ENCODE data around the gene ARHGEF12.
A peak's percentile ranks its signal among the peaks of the same experiment; 100 is the strongest.
"Not testable (repeated sequence)": the region's sequence is repeated elsewhere in the genome, so short reads cannot be mapped to it uniquely, and the experiment has no call there.

The ARHGEF12 gene

DNA sequence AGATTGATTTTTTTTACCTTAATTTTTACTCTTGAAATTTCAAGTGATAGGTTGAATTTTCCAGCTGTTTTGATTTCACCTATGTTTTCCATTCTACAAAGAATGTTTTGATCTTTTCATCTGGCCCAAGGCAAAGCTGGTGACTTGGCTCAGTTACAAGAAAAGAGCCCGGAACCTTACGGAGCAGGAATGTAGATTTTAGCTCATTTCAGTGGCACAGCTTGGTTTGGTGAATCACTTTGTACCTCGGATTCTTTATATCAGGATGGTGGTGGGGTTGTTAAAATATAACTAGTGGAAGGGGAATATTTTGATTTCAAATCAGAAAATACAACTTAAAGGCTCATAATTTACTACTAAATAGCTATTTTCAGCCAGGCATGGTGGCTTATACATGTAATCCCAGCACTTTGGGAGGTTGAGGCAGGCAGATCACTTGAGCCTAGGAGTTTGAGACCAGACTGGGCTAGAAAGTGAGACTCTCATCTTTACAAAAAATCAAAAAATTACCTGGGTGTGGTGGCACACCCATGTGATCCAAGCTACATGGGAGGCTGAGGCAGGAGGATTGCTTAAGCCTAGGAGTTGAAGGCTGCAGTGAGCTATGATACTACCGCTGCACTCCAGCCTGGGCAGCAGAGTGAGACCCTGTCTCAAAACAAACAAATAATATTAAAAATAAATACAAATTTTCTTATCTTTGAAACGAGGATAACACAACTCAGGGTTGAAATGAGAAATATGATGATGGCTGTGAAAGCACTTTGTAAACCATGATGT, 166.0 kb downstream of the ARHGEF12 start:
- DNase-seq = no peak

DNA sequence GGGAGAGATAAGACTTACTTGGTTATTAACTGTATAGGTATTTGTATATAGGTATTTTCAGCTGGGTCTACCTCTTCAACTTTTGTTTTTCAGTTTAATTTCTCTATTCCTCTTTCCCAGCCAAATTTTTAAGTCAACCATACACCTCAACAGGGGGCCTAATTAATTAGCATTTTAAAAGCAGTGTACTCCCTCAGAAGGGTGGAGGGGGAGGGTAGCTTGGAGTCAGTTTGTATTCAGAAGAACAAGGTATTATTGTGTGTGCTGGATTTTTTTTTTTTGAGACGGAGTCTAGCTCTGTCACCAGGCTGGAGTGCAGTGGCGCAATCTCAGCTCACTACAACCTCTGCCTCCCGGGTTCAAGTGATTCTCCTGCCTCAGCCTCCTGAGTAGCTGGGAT, 167.3 kb downstream of the ARHGEF12 start:
- DNase-seq = not testable (repeated sequence)

DNA sequence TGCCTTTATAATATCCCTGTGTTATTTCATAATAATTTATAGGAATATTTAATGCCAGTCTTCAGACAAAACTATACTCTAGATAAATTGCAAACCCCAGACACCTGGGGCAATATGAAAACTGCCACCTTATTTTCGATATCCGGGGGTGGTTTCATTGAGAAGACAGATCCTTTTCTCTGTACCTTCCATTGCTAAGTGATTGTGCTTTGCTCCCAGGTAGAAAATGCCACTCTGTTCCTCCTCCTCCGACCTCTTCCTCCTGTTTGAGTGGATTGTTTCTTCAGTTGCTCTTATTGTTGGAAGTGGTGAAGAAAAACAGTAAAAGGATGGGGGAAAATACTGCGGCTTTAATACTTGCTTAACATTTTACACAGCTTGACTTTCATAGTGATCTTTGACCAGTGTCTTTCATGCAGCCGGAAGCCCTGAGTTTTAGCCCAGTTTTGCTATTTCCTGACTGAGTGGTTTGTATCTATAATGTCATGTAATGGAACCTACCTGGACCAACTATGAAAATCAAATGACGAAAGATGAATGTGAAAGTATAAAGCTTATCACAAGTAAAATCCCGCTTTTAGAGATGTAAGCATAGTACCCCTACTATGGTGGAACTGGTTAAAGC, 169.7 kb downstream of the ARHGEF12 start:
- DNase-seq = no peak

- no peak for DNase-seq
These were observed 173.3 kb downstream of the ARHGEF12 start for GRCh38 chr11:120509346-120510053.

GRCh38 chr11:120510406-120511115, 174.3 kb downstream of the ARHGEF12 start:
- DNase-seq = no peak

GRCh38 chr11:120511116-120511819, 175.1 kb downstream of the ARHGEF12 start, which contains the start of gene GRIK4:
GRIK4 (plus strand) TSS chr11:120511748; CDS start chr11:120660319, 148,571 bp downstream.
- DNase-seq = peak; percentile 68 to 82

GRCh38 chr11:120511820-120512738, 175.9 kb downstream of the ARHGEF12 start:
- peak in 1 of 2 experiments; percentile 27 for DNase-seq

DNA sequence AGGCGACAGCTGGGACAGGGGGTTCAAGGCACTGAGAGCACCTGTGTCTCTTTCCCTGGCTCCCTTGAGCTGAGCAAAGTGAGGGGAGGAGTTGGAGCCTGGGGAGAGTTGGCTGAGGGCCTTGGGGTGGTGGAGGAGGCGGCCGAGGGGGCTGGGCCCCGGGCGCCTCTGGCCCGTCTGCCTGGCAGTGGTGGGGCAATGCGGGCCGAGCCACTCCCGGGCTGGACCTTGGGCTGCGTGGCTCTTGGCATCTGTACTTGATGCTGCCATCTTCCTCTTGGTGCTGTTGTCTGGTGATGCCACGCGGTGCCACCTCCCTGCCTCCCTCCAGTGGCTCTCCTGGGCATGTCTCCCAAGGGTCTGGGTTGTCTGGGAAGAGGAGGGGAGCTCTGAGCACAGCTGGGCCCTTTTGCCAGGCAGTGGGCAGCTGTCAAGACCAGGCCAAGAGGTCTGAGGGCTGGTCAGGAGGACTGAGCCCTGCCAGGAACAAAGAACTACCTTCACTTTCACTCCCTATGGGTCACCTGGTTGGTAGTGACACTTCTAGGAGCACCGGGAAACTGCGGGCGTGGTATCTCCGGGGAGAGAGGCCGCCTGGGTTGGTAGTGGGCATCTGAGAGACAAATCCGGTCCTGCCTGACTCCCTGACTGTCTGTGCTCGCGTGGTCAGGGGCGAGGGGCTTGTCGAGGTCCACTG, 176.7 kb downstream of the ARHGEF12 start:
- DNase-seq = peak; percentile 63 to 69

DNA sequence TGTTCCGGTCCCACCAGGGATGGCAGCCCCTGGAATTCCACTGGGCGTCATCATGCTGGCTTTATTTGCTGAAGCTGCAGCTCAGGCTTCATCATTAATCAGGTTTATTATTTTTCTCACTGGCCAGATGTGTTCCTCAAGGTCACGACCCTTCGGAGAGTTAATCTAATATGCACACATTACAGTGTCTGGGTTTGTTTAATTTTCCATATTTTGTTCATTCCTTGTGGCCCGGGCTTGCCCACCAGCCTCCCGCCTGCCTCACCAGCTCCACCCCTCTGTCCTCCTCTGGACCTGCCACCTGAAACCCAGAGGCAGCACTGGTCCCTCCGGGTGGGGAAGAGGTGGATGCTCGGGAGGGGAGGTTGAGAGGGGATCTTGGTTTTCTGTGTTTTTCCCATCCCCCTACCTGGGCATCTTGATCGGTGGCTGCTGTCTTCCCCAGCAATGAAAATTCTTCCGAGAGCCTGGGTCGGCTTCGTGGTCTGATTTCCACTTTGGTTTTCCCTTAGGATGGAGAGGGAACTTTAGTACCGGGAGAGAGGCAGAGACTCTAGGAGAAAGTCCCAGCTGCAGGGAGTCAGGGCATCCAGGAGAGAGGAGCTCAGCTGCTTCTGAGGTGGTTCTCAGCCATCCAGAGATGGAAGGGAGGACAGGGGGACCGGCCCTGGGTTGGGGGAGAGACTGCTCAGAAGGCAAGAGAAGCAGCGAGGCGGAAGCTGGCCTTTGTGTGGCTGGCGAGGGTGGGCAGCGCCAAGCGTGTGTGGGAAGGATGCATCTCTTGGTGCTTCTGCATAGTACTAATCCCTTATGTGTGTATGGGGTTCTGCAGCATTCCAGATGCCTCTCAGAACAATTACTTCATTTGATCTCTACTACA, 177.5 kb downstream of the ARHGEF12 start:
- DNase-seq = no peak

DNA sequence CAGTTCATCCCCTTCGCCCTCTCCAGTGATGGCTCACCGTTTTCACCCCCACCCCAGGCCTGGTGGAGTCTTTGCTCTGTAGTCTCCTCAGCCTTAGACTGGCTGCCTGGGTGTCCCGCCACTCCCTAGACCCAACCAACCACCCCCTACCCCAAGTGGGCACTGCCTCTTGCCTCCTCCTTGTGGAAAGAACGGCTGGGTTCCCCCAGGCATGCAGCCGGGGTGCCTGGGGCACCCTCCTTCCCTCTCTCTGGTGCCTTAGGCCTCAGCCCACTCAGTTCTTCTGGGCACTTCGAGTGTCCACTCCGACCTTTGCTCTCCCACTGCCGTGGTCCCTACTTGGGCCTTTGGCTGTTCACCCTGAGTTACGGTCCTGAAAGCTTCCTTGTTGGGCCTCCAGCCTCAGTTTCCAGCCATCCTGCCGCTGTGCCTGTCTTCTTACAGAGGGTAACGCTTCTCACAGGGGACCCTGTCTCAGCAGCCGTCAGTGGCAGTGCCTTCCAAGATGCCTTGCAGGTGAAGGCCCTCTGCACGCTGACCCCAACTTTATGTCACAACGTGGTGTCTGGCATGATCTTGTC, 178.4 kb downstream of the ARHGEF12 start:
- no peak for DNase-seq

DNA sequence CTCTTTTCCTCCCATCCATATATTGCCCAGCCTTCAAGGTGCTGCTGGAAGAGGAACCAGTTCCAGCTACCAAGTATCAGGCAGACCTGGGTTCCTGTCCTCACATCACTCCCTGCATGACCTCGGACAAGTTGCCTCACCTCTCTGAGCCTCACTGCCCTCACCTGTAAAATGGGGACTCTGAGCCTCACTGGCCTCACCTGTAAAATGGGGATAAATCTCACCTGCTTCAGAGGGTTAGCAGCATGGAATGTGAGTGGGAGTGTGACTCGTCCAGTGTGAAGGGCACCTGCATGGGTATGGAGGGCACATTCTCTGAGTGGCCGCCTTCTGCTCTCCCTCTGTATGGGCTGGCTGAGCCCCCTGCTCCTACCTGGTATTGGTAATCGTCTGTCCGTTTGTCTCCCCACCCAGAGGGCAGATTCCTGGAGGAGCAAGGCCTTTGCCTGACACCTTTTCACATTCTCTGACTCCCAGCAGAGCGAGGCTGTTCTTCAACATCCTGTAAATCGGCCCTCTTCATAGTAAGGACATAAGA, 179.0 kb downstream of the ARHGEF12 start:
- no peak for DNase-seq

DNA sequence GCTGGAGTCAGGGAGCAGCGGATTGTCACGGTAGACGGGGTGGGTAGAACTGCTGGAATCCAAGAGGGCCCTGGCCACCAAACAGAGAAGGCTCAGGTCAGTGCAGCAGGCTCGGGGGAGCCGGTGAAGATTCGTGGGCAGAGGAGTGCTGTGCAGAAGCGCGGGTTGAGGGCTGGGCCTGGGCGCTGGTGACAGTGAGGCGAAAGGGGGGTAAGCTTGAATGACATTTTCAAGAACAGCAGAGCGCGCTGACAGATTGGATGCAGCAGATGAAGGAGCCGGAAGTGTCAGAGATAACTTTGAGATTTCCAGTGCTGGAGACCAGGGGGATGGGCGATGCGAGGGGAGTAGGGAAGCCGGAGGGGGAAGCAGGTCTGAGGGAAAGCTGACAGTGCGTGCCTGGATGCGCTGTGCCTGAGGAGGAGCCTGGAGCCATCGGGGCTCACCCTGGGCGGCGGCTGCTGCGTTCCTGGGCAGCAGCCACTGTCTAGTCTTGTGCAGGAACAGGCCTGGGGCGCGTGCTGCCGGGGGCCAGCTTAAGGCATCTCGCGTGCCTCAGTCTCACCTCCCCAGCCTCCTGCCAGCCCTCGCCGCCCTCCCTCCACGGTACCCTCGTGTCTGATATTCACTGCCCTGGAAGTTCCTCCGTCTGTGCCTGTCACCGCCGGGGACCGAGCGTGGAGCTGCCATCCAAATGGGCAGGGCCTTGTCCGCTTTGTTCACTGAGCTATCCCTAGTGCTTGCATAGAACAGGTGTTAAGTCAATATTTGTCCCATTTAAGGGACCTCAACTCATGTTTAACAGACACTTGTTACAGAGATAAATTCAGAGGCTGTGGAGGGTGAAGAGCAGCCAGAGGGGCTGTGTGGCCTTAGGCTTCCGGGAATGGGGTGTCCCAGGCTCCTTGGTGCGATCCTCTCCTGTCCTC, 180.5 kb downstream of the ARHGEF12 start:
- peak; percentile 61 to 84 for DNase-seq

DNA sequence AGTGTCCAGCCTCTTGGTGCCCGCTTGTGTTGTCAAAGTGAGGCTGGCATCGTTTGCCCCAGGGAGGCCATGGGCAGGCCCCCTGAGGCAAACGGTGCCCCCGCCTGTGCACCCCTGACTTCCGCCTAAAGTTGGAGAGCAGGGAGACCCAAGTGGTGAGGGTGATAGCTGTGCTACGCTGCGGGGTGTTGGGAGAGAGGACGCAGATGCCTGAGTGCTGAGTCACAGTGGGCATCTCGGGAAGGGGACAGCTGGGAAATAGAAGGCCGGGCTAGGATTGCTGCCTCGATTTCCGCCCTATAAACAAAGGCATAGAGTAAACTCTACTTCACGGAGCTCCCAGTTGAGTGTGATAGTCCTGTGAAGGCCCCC, 181.2 kb downstream of the ARHGEF12 start:
- DNase-seq = no peak

GRCh38 chr11:120517801-120518291, 181.6 kb downstream of the ARHGEF12 start:
- no peak for DNase-seq

DNA sequence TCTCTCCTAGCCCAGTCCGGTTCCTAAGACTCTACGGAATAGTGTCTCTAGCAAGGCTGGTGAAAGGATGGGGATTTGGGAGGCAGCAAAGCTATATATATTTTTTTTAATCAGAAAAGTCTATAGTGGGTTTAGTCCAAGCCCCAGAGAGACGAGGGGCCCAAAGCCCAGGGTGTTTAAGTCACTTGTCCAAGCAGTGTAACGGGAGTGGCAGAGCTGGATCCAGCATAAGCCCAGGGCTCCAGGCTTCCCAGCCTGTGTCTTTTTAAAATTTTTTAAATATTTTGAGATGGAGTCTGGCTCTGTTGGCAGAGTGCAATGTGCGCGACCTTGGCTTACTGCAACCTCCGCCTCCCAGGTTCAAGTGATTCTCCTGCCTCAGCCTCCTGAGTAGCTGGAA, 182.1 kb downstream of the ARHGEF12 start:
- no peak for DNase-seq

DNA sequence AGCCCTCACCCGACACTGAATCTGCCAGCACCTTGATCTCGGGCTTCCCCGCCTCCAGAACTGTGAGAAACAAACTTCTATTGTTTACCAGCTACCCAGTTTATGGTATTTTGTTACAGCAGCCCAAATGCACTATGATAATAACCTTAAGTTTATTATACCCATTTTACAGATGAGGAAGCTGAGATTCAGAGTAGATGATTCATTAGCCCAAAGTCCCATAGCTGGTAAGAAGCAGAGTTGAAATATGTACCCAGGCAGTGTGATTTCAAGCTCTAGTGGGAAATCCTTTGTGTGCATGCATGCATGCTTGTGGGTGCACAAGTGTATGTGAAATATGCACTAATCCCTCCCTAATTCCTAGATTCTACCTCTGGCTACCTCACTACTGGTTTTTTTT, 183.3 kb downstream of the ARHGEF12 start:
- DNase-seq = no peak

DNA sequence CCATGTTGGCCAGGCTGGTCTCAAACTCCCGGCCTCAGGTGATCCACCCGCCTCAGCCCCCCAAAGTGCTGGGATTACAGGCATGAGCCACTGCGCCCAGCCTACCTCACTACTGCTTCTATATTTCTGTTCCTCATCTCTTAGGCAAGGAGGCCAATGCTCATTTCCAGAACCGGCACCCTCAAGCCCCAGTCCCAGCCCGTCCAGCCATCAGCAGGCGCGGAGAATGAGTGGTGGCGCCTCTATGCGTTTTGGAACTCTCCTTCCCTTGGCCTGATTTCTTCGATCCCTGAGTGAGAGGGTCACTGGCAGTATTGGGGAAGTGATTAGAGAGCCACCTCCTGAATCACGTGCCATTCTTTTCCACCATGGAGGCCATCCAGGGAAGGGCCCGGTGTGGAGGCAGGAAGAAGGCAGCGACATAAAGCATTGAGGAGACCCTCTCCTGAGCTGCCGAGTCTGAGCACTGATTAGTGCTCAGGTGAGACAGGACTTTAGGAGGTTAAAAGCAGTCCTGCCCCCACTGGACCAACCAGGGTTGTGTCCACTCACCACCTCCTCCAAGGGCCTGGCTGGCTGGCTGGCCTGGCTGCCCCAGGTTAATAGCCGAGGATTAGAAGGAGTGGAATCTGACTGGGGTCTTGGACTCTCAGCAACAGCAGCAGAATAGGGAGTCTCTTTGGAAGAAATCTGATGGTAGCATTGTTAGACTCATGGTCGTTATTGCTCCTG, 184.0 kb downstream of the ARHGEF12 start:
- no peak for DNase-seq
